SK-N-SH (cell line): ENCODE data around the gene CBX7. TPM values are rescaled to one million over a fixed set of nuclear protein-coding genes. Genes with fewer than 3 reads are reported as not detected.

Source experiments
- CTCF ChIA-PET: fragments of 300-600, 350-600 bp; formaldehyde crosslinking; extraction: SDS; loops from one replicate; lab custom pipeline; 2021; lab: Yijun Ruan, JAX
- POLR2A ChIA-PET: fragments of 350-600 bp; sonication (Branson Sonifier 250); formaldehyde crosslinking; extraction: SDS; loops from one replicate; lab custom pipeline; 2020; ENCODE audit warnings: antibody characterized with exemption, inconsistent platforms; lab: Yijun Ruan, JAX
- DNase-seq: peaks from one replicate; pipeline ENCODE4 v3.0.0; 2012
- H2AFZ ChIP-seq: fragments of 200-600 bp; sonication (generic); 2 replicates; pipeline ENCODE4 v1.8.1; 2016; ENCODE audit warnings: antibody characterized with exemption, mild to moderate bottlenecking, low read depth
- H3F3A ChIP-seq: fragments of 200-600 bp; sonication (generic); replicated peaks from 2 replicates; pipeline ENCODE3; 2016; ENCODE audit warnings: antibody characterized with exemption, mild to moderate bottlenecking; ENCODE audit not compliant: insufficient read depth
- H3K27ac ChIP-seq, 2 experiments: fragments of 200-500 bp in 1 of 2; fragments of 200-600 bp in 1 of 2; sonication (Bioruptor generic) in 1 of 2; sonication (generic), shearing (Covaris generic) in 1 of 2; 2 replicates each; pipeline versions ENCODE4 v1.5.1 to v1.6.1; 2014 to 2016; ENCODE audit warnings: low read depth in 2 of 2, inconsistent platforms in 1 of 2, low read length in 1 of 2, mild to moderate bottlenecking in 1 of 2, mixed read lengths in 1 of 2
- H3K27me3 ChIP-seq: fragments of 200-600 bp; sonication (generic), shearing (Covaris generic); 2 replicates; pipeline ENCODE4 v1.6.1; 2016; ENCODE audit warnings: mixed run types; ENCODE audit not compliant: insufficient read depth
- H3K36me3 ChIP-seq, 2 experiments: fragments of 200-500 bp in 1 of 2; fragments of 200-600 bp in 1 of 2; sonication (Bioruptor generic) in 1 of 2; sonication (generic) in 1 of 2; replicated peaks in 1 of 2; 2 replicates each; pipeline versions ENCODE3 to v1.5.1; 2014 to 2016; ENCODE audit warnings: low read length in 1 of 2, mild to moderate bottlenecking in 1 of 2; ENCODE audit not compliant: insufficient read depth in 2 of 2, control insufficient read depth in 1 of 2
- H3K4me1 ChIP-seq, 2 experiments: fragments of 200-500 bp in 1 of 2; fragments of 200-600 bp in 1 of 2; sonication (Bioruptor generic) in 1 of 2; sonication (generic), shearing (Covaris generic) in 1 of 2; 2 replicates each; pipeline versions ENCODE4 v1.5.1 to v1.6.1; 2014 to 2016; ENCODE audit warnings: low read depth in 1 of 2, low read length in 1 of 2, mixed run types in 1 of 2; ENCODE audit not compliant: insufficient read depth in 2 of 2, control insufficient read depth in 1 of 2
- H3K4me2 ChIP-seq: fragments of 200-600 bp; sonication (generic), shearing (Covaris generic); 2 replicates; pipeline ENCODE4 v1.6.1; 2017; ENCODE audit warnings: mixed run types
- H3K4me3 ChIP-seq, 2 experiments: fragments of 200-500 bp in 1 of 2; fragments of 200-600 bp in 1 of 2; sonication (Bioruptor generic) in 1 of 2; sonication (generic), shearing (Covaris generic) in 1 of 2; 2 replicates each; pipeline versions ENCODE4 v1.5.1 to v1.8.1; 2014 to 2016; ENCODE audit warnings: low read depth in 2 of 2, inconsistent platforms in 1 of 2, low read length in 1 of 2, mild to moderate bottlenecking in 1 of 2, mixed read lengths in 1 of 2, moderate library complexity in 1 of 2
- H3K79me2 ChIP-seq: fragments of 200-600 bp; sonication (generic); 2 replicates; pipeline ENCODE4 v1.8.1; 2017; ENCODE audit warnings: mild to moderate bottlenecking; ENCODE audit not compliant: insufficient read depth
- H3K9ac ChIP-seq: fragments of 200-600 bp; sonication (generic); 2 replicates; pipeline ENCODE4 v1.6.1; 2017; ENCODE audit warnings: mixed run types
- H3K9me2 ChIP-seq: fragments of 200-600 bp; sonication (generic); 2 replicates; pipeline ENCODE4 v1.6.1; 2017; ENCODE audit warnings: mixed run types
- H3K9me3 ChIP-seq: fragments of 200-600 bp; sonication (generic); 2 replicates; pipeline ENCODE4 v1.6.1; 2017; ENCODE audit warnings: mixed run types, mild to moderate bottlenecking, moderate library complexity
- H4K20me1 ChIP-seq: fragments of 200-600 bp; sonication (generic); 2 replicates; pipeline ENCODE4 v1.6.1; 2017; ENCODE audit warnings: mild to moderate bottlenecking, mixed run types; ENCODE audit not compliant: insufficient read depth
- CHD2 ChIP-seq: fragments of 150-350 bp; IDR thresholded peaks from 2 replicates; pipeline ENCODE4 v1.6.1; 2018; ENCODE audit warnings: low read length; ENCODE audit not compliant: partially characterized antibody
- CTCF ChIP-seq: fragments of 200-600 bp; sonication (generic); IDR thresholded peaks from 2 replicates; pipeline ENCODE4 v1.6.1; 2017; ENCODE audit warnings: antibody characterized with exemption, mild to moderate bottlenecking, moderate library complexity
- ELF1 ChIP-seq: IDR thresholded peaks from 2 replicates; pipeline ENCODE4 v1.4.0; 2012
- EP300 ChIP-seq, 2 experiments: IDR thresholded peaks; 2 replicates each; pipeline versions ENCODE4 v1.4.0 to v1.6.1; 2012; ENCODE audit warnings: borderline replicate concordance in 1 of 2, low read depth in 1 of 2, low read length in 1 of 2
- FOXM1 ChIP-seq: IDR thresholded peaks from 2 replicates; pipeline ENCODE4 v1.4.0; 2012; ENCODE audit warnings: low read depth, mild to moderate bottlenecking
- GATA2 ChIP-seq: sonication (generic); formaldehyde crosslinking; IDR thresholded peaks from 2 replicates; pipeline ENCODE4 v1.5.0; 2020; ENCODE audit warnings: mild to moderate bottlenecking, missing genetic modification reagents
- MAX ChIP-seq: IDR thresholded peaks from 2 replicates; pipeline ENCODE4 v1.4.0; 2012; ENCODE audit warnings: low read depth
- RFX5 ChIP-seq: IDR thresholded peaks from 2 replicates; pipeline ENCODE4 v1.6.1; 2012; ENCODE audit warnings: mild to moderate bottlenecking, improper control_type of control experiment, low read length
- SIN3A ChIP-seq: IDR thresholded peaks from 2 replicates; pipeline ENCODE4 v1.6.1; 2012; ENCODE audit warnings: low read depth, mild to moderate bottlenecking, low read length, moderate library complexity, borderline replicate concordance
- USF2 ChIP-seq: fragments of 150-350 bp; IDR thresholded peaks from 2 replicates; pipeline ENCODE4 v1.6.1; 2017; ENCODE audit warnings: antibody characterized with exemption, low read length, low read depth, borderline replicate concordance
- ZBTB33 ChIP-seq: IDR thresholded peaks from 2 replicates; pipeline ENCODE4 v1.4.0; 2012; ENCODE audit warnings: low read depth, borderline replicate concordance
- WGBS: methylation state at CpG from one replicate; pipeline ENCODE4 v1.1.6; 2017; ENCODE audit warnings: low lambda C conversion rate; 5-methylcytosine and 5-hydroxymethylcytosine counted together
- polyA plus RNA-seq, 3 experiments: library from polyadenylated mRNA; depleted of rRNA; stranded (reverse); fragments of >200 nt; gene quantifications; 2 replicates each; pipeline ENCODE4 v1.2.3, GENCODE V29; 2012
- TF ChIP-seq, protein P1 (sequence below): IDR thresholded peaks from 2 replicates; pipeline ENCODE4; 2012

Gene CBX7
- polyA plus RNA-seq, 1 of the 3 experiments (the other 2 are of a cell fraction) = 2.3 TPM

- no peaks in the 10 kb centered on the region for H3K9me2 ChIP-seq
- no peaks in the 10 kb centered on the region for H3K36me3 ChIP-seq
- no peak overlapping the region for H3K4me2 ChIP-seq
- no CpG with 5 or more reads among the region's 8 CpGs for WGBS
- H3K4me3 ChIP-seq = no peak overlapping the region
- H3K9me3 ChIP-seq = no peaks in the 10 kb centered on the region
- H3K4me1 ChIP-seq = peaks cover 0 to 6% of the 10 kb centered on the region in 2 experiments; a peak in 1 of 4 replicates
- H2AFZ ChIP-seq = no peak overlapping the region
- H3K9ac ChIP-seq = no peak overlapping the region
- H3K27me3 ChIP-seq = no peaks in the 10 kb centered on the region
- H3K27ac ChIP-seq = no peak overlapping the region
- H3F3A ChIP-seq = no peaks in the 10 kb centered on the region
- ChIA-PET POLR2A (no interaction called here), CTCF (no interaction called here)
- H4K20me1 ChIP-seq = no peaks in the 10 kb centered on the region
- DNase-seq = no peak
- H3K79me2 ChIP-seq = no peaks in the 10 kb centered on the region
- TF ChIP-seq RFX5 = no peak
- TF ChIP-seq EP300 (IDR thresholded peaks at IDR 0.05; ENCODE audit: borderline replicate concordance in 1 of 2, low read depth in 1 of 2, low read length in 1 of 2) = no peak
- no peak for TF ChIP-seq FOXM1
- no peak for TF ChIP-seq CTCF
- no peak for TF ChIP-seq CHD2
- TF ChIP-seq SIN3A = no peak
- no peak for TF ChIP-seq ZBTB33
- TF ChIP-seq ELF1 = no peak
- TF ChIP-seq, protein P1, sequence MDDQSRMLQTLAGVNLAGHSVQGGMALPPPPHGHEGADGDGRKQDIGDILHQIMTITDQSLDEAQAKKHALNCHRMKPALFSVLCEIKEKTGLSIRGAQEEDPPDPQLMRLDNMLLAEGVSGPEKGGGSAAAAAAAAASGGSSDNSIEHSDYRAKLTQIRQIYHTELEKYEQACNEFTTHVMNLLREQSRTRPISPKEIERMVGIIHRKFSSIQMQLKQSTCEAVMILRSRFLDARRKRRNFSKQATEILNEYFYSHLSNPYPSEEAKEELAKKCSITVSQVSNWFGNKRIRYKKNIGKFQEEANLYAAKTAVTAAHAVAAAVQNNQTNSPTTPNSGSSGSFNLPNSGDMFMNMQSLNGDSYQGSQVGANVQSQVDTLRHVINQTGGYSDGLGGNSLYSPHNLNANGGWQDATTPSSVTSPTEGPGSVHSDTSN = no peak
- TF ChIP-seq USF2 = no peak
- TF ChIP-seq GATA2 (CRISPR knock-in tag) = no peak
- no peak for TF ChIP-seq MAX
These were observed 67.8 kb downstream of the CBX7 start for GRCh38 chr22:39084666-39085065.
